NCI-H774 (cell line): ENCODE measurements around the gene CNTN1.
A peak's percentile ranks its signal among the peaks of the same experiment; 100 is the strongest.

ENCODE experiments used
- DNase-seq: peaks from one replicate; lab custom pipeline; 2025; lab: John Stamatoyannopoulos, UW

Gene CNTN1

DNA sequence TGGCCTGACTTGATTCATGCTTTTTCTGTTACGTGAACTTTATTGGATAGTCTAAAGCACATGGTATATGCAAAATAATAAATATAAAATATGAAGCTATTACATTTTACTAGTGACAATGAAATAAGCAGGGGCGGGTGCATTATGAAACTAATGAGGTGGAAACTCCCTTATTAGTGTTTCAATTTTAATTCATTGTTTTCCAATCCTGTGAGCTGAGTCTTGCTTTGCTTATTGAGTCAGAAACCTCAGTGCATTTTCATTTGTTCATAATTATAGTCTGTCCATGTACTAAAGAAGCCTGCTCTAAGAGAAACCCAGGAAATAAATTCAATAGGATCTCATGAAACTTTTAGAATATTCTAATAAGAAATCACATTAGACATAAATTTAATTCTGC, 78.5 kb downstream of the CNTN1 start:
- DNase-seq, result no peak

DNA sequence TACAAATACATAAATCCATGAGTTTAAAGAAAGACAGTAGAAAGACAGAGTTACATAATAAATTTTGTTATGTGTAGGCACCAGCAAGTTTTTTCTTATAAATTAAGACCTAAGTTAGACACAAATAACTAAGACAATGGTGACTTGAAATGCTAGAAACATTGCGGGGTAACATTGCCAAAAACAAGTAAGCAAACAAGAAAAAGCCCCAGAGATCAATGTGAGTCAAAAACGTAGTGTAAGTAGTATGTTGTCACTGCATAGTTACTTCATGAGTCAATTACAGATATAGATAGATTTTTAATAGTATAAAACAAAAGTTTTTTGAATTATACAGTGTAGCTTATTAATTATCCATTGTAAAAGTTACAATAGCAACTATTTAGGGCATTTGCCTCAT, 83.4 kb downstream of the CNTN1 start:
- DNase-seq, result no peak

DNA sequence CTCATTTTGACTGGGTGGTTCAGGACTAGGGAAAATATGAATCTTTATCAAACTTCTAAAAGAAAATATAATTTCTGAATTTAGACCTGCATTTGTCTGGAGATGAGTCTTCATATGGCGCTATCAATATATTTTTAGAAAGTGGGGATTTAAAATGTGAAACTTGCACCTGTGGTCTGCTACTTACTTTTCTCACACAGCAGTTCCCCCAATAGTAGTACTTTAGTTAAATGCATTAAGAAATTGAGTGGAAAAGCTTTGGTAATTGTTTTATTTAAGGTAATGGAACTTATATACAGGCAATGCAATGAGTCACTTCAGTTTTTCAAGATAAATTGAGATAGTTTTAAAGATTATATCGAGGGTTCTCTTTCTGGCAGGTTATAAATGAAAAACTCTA, 91.9 kb downstream of the CNTN1 start:
- no peak for DNase-seq

DNA sequence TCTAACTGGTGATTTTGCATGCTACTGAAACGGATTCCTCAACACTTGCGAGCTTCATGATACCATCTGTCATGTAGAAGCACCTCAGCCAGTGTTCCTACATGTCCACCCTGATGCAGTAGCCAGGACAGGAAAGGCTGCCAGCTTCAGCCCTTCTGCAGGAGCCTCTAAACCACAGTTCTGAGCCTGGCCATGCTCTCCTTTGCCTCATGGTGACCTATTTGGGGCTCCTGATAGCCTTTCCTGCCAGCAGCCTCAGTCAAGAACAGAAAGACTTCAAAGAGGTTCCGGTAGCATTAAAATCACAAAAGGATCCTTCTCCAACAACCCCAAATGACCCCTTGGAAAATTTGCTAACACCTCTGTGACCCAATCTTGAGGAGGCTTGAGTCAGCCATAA, 96.0 kb downstream of the CNTN1 start:
- no peak for DNase-seq

DNA sequence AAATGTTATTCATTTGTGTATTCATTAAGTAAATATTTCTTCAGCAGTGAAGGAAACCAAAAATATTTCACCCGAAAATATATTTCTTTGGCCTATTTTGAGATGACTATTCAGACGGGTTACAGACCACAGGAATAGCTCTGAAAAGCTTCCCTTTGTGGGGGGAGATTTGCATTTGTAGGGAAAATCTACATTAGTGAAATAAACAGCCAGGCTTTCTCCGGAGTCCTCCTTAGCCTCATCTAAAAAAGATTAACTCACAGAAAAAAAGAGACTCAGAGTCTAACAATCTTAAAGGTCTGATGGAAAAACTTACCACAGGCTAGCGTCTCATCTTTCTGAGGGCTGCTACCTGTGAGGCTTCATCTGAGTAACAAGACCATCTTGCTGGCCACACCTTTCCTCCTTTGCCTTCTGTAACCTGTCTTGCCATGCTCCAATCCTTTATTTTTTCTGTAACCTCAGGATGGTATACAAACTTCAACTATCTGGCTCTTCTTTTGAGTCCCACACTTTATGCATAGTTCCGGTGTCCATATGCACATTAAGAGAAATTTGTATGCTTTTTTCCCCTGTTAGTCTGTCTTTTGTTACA, 100.7 kb downstream of the CNTN1 start:
- DNase-seq, result no peak

DNA sequence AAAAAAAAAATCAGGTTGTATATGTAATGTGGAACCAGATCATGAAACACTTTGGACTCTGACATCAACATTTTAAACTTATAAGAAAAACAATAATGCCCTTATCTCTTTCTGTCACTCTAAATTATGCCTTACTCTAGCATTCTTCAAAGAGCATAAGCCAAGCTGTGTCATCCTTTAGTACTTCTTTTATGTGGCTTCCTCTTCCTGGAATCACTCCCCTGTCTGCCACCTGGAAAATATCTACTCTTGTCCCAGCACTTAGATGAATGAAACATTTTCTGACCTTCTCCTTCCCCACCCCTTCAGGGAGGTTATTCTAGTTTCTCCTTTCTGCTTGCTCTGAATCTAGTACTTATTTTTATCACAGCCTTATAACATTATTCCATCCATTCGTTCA, 101.2 kb downstream of the CNTN1 start:
- no peak for DNase-seq

DNA sequence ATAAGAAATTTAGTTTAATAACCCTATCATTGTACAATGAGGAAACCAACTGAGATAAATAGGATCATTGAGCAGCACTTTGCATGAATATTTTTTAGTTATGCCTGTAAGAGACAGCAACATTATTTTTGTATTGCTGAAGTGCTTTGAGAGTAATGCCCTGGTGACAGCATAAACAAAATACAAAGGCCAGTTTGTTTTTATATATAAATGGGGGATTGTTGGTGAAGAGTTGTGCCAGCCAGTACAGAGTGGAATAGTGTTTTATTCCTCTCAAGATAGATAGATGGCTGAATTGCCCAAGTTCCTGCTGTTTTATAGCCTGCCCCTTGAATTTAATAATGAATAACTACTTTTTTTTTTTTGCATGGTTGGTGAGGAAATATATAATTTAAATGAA, 101.8 kb downstream of the CNTN1 start:
- no peak for DNase-seq

DNA sequence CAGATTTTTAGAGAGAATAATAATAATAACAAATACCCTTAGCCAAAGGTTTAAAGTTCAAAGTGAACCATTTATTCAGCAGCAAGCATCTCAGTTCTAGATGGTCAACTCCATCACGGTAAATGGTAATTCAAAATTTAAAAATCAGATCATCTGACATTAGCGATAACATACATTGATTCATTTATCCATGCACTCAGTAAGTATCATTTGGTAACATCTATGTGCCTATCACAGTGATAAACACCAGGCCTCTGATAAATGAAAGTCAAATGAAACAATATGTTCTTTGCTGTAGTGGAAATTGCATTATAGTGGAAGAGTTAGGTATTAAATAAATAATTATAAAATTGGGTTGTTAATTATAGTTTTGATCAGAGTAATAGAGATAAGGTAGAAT, 108.8 kb downstream of the CNTN1 start:
- no peak for DNase-seq

DNA sequence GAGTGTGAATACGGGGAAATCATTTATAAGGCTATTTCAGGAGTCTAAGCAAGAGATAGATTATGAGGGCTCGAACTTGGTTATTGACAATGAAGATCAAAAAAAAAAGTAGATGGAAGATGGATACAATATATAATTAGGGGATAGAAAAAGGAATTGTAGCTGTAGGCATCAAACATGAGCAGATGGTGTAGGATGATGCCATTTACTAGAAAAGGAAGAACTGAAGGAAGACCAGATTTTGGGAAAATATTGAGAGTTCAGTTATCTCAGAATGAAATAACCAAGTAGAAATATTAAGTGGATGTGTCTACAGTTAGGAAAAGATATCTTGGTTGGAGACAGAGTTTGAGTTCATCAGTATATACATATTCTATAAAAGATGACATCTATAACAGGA, 109.6 kb downstream of the CNTN1 start:
- no peak for DNase-seq

DNA sequence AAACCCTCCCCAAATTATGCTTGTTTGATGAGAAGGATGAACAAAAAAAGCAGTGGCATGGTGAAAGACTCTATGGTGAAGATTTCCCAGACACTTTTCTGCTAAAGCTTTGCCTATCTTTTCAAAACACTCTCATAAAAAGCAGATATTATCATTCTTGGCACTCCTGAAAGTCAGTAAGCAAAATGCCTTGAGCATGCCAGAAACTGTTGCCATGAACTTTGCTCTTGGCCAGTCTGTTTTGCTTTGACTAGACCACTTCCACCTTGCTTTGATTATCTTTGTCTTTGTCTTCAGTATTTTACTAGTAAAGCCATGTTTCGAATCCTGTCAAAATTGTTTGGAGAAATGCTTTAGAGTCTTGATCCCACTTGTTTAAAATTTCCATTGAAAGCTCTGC, 110.4 kb downstream of the CNTN1 start:
- DNase-seq, result no peak

DNA sequence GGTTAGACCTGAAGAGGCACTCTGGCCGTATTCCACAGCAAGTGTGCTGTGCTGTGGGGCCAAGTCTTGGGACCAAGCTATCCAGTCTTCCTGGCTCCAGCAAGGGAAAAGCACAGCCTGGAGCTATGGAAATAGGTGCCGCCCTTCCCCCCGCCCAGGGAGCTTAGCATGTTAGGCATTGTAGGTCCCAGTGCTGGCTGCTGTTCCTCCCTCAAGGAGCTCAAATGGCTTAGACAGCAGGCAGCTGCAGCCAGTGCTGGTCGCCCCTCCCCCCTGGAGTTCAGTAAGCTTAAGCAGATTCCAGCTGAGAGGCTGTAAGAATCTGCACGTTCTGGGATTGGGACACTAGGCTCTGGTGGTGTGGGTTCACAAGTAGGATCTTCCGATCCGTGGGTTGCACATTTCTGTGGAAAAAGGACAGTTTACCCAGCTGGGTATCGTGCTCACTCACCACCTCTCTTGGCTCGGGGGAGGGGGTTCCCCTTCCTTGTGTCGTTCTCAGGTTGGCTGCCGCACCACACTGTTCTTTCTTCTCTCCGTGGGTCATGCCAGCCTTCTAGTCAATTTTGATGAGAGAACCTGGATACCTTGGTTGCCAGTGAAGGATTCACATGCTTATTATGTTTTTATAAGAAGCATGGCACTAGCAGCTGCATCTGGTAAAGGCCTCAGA, 127.3 kb downstream of the CNTN1 start:
- peak; percentile 26 for DNase-seq

DNA sequence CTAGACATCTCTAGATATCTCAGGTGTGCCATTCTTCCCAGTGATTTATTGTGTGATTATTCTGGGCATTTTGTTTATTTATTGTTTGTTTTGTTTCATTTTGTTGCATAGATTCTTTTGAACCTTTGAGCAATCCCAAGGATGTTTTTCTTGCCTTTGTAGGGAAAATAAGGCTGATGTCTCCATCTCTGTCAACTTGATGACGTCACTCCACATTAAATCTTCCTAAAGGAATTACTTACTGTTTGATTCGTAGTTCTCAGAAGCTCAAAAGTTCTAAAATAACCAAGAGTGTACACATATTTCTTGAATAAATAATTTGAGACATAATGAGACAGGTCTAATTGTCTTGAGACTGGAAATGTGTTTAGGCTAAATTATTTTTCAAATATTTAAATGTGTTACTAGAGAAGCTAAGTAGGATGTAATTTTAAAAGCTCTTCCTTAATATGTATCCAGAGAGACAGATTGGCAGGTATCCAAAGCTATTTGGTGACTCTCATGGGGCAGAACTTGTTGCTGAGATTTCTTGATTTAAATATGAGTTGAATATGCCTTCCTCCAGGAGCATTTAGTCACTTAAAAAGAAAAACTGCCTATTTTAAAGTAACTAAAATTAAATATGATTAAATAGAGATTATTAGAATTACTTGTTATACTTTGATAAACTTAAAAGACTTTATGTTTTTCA, 128.7 kb downstream of the CNTN1 start:
- no peak for DNase-seq

DNA sequence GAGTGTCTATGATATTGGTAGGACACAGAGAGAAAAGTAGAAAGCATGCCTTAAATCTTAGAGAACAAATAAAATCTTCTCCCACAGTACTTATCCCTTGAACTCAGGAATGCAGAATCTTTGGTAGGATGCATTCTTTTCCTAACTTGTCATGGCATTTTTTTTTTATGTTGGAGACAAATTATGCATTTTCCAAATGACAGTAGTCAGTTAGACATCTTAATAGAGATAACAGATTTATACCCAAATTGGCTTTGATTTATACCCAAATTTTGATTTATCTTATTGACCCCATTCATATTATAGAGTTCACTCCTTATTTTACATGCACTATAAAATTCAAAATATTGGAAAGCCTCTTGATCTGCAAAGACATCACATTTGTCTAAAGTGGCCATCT, 132.9 kb downstream of the CNTN1 start:
- DNase-seq, result no peak

DNA sequence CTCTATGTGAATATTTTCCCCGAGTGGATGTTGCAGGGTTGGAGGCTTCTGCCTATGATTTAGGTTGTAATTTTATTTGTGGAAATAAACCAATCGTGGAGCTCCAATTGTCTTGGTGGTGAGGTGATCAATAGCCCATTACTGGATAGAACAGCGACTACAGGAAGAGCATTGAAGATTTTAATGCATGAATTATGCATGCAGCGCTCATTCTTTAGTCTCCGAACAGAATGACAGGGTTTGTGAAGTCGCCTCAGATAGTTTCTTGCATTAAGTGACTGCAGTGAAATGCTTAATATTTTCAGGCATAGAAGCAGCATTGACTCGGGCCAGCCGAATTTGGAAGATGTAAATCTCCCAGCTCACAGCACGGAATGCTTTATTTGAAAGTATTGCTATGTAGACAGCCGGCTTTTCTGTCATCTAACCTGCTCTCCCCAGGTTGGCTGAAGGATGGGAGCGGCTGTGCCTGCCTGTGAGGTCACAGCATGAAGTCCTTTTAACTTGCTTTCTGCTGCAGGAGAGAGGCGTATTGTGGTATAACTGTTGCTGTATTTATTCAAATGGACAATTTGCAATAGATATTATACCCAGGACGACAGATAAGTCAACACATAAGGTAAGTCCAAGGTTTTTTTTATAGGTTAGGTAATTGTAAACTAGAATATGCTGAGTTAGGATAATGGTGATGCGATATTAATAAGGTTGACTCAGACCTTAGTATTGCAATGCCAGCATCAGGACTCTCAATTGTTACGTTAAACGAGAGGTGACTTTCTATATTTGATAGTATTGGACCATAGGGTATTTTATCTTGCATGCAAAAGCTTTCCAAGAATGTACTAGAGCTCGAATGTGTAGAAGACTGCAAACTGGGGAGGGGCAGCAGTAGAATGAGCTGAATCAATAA, 135.7 kb downstream of the CNTN1 start:
- DNase-seq, result peak; percentile 59

DNA sequence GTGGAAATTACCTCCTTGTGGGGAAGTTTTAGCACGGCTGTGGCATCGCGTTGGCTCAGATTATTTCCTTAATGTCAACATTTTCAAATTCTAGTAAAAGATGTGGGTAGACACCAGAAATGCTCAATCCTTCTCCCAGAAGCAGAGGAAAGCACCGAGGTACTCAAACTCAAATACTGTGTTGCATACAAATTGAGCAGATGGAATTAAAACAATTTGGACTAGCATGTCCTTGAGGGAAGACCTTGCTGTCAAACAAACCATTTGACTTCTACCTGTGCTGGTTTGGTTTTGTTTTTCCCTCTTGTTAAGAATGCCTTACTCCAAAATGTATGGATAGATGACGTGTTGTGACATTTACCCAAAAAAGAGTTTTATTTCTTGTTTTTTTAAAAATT, 136.4 kb downstream of the CNTN1 start:
- no peak for DNase-seq

DNA sequence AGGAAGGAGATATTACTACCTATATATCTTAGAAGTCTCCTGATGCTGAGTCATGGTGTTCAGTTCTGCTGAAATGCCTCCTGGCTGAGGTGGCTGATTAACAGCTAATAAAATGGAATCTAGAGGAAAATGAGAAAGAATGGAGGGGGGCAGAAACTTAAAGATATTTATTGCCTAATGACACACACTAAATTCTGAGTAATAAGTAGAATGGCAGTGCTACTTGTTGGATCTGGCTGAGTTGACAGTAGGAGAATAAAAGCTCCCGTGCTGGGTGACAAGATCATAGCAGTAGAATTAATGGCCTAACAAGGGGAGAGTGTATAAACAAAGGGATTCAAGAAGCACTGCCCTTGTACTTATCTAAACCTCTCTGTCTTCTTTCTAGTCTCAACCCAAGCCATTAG, 137.5 kb downstream of the CNTN1 start:
- DNase-seq, result peak; percentile 28

DNA sequence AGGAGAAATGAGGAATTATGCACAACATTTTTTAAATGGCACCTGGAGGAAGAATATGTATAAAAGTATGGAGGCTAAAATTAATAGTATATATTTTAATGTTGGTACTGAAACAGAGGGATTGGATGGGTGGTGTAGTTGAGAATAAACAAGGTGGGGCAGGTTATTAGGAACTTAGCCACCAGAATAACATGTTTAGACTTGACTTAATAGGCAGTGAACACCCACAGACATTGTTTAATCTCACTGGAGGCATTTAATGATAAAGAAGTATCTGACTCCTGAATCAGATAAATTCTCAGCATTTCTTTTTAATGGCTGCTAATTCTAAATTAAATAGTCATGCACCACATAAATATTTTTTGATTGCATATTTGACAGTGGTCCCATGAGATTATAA, 139.7 kb downstream of the CNTN1 start:
- no peak for DNase-seq

DNA sequence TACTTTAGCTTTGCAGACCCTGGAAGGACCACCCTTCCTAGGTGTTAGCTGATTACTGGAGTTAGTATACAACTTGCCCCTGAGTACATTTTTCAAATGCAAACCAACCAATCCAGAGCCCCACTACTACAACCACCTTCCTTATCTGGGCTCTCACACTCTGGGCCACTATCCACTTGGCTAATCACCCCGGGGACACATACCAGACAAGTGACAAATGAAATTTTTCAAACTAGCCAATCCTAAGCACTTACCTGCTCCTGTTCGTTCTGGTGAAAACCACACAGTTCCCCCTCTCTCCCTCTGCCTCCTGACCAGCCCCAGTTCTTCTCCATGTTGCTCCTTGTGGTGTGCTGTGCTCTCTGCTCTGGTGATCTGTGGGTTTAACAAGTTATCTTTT, 140.4 kb downstream of the CNTN1 start:
- DNase-seq, result no peak

DNA sequence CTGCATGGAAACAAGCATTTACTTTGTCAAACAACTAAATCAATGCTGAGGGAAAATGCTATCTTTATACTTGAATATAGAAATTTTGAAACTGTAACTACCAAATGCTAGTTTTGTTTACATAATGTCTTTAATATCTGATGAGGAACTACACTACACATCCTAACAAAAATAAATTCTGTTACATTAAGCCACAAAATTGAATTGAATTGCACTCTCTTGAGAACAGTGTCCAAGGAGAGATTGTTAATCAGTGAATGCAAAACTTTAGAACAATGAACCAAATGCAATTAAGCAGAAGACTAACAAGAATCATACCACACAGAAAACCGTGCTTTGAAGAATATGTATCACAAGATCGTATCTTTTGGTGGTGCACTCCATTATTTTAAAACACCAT, 141.6 kb downstream of the CNTN1 start:
- DNase-seq, result no peak

DNA sequence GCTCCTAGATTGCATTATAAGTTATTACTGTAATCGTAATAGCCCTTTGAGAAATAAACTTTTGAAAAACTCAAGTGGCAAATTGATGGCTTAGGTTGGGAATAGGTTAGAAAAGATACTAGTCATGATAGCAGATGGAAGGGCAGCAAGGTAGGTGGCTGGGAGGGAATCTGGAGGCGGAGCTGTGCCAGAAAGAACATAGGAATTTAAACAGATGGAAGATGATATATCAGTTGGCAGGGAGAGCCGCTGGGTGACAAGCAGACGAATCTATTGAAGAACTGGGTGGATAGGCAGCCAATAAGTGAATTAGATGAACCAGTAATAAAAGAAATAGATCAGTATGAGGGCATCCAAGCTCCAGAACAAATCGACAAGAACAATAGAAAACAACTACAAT, 142.1 kb downstream of the CNTN1 start:
- DNase-seq, result no peak

DNA sequence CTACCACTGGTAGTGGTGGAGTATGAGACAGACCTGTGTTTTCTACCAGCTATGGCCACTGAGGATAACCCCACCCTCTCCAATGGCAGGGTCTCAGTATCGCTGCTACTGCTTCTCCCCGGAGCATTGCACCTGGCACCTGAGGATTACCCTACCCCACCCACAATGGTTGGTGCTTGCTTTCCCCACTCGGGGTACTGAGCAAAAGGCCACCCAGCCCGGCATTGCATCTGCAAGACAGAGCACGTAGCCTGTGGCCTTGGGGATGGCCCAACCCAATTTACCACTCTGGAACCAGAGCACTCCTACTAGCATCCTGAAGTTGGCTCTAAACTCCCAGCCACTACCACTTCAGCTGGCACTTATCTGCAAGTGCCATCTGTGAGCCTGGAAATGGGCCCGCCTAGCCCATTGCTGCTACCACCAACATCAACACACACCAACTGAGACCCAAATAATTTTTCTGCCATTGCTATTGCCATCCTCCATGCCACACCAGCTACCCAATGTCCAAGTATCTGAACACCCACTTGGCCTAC, 145.7 kb downstream of the CNTN1 start:
- DNase-seq, result no peak

DNA sequence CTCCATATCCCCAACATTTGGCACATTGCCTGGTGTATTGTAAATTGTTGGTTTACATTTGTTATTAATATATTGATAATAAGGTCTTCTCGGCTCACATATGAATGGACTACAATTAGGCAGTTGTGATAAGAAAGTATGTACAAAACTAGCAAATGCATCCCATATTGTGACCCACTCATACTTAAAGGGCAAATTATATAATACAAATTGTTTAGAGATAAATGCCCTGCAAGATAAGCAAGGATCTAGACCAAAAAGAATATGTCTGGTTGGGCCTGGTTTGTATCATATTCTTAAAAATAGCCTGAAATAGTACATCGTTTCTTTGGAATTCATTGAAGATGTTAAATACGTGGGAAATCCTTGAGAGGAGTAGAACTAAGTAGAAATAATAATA, 151.3 kb downstream of the CNTN1 start:
- no peak for DNase-seq
